ENCODE measurements around the gene FSTL4.

FSTL4 gene

GRCh38 chr5:133427121-133427777 is 185.1 kb downstream of the FSTL4 start:
- no peak for DNase-seq (ENCODE audit: low spot score)

- DNase-seq (ENCODE audit: low spot score): no peak
Measured at GRCh38 chr5:133426264-133426663, 186.1 kb downstream of the FSTL4 start.

- no peak for DNase-seq (ENCODE audit: low spot score)
Measured at GRCh38 chr5:133425764-133426163, 186.6 kb downstream of the FSTL4 start.

GRCh38 chr5:133425222-133425621 is 187.1 kb downstream of the FSTL4 start:
- DNase-seq (ENCODE audit: low spot score): no peak

- peak; percentile 58 for DNase-seq (ENCODE audit: low spot score)
Measured at GRCh38 chr5:133423618-133424282, 188.6 kb downstream of the FSTL4 start.

GRCh38 chr5:133423011-133423617 is 189.2 kb downstream of the FSTL4 start:
- DNase-seq (ENCODE audit: low spot score): no peak

- no peak for DNase-seq (ENCODE audit: low spot score)
Measured at GRCh38 chr5:133421806-133422205, 190.5 kb downstream of the FSTL4 start.

- peak; percentile 11 for DNase-seq (ENCODE audit: low spot score)
Measured at GRCh38 chr5:133421394-133421793, 190.9 kb downstream of the FSTL4 start.

- no peak for DNase-seq (ENCODE audit: low spot score)
Measured at GRCh38 chr5:133420440-133421301, 191.7 kb downstream of the FSTL4 start.

GRCh38 chr5:133415906-133416305 is 196.4 kb downstream of the FSTL4 start:
- no peak for DNase-seq (ENCODE audit: low spot score)

- no peak for DNase-seq (ENCODE audit: low spot score)
Measured at GRCh38 chr5:133415506-133415905, 196.8 kb downstream of the FSTL4 start.

- DNase-seq (ENCODE audit: low spot score): no peak
Measured at GRCh38 chr5:133412661-133413060, 199.7 kb downstream of the FSTL4 start.

GRCh38 chr5:133410335-133410828 is 202.0 kb downstream of the FSTL4 start:
- DNase-seq (ENCODE audit: low spot score): no peak

- DNase-seq (ENCODE audit: low spot score): no peak
Measured at GRCh38 chr5:133409210-133409674, 203.1 kb downstream of the FSTL4 start.

- DNase-seq (ENCODE audit: low spot score): no peak
Measured at GRCh38 chr5:133408322-133408721, 204.0 kb downstream of the FSTL4 start.

- no peak for DNase-seq (ENCODE audit: low spot score)
Measured at GRCh38 chr5:133406977-133407632, 205.2 kb downstream of the FSTL4 start.

- no peak for DNase-seq (ENCODE audit: low spot score)
Measured at GRCh38 chr5:133406208-133406976, 205.9 kb downstream of the FSTL4 start.

GRCh38 chr5:133405275-133406034 is 206.9 kb downstream of the FSTL4 start:
- no peak for DNase-seq (ENCODE audit: low spot score)

- no peak for DNase-seq (ENCODE audit: low spot score)
Measured at GRCh38 chr5:133404724-133405123, 207.6 kb downstream of the FSTL4 start.

- DNase-seq (ENCODE audit: low spot score): no peak
Measured at GRCh38 chr5:133403741-133404364, 208.5 kb downstream of the FSTL4 start.

Measured in hematopoietic multipotent progenitor cell treated with erythropoietin and hydrocortisone succinate and interleukin-3 and kit ligand, for 15 days (in vitro differentiated cells).